ENCODE measurements around the gene SIK3.
A peak's percentile ranks its signal among the peaks of the same experiment; 100 is the strongest.
"Not testable (repeated sequence)": the region's sequence is repeated elsewhere in the genome, so short reads cannot be mapped to it uniquely, and the experiment has no call there.

The SIK3 gene

GRCh38 chr11:116813170-116813569 lies 285.1 kb downstream of the SIK3 start:
- no peak for DNase-seq

- no peak for DNase-seq
Observed at GRCh38 chr11:116812109-116812508, 286.1 kb downstream of the SIK3 start.

- DNase-seq, result no peak
Observed at GRCh38 chr11:116811194-116811593, 287.0 kb downstream of the SIK3 start.

GRCh38 chr11:116808262-116809175 lies 289.7 kb downstream of the SIK3 start:
- DNase-seq, result no peak

GRCh38 chr11:116807601-116808261 lies 290.5 kb downstream of the SIK3 start:
- DNase-seq, result no peak

- DNase-seq, result no peak
Observed at GRCh38 chr11:116804001-116804400, 294.2 kb downstream of the SIK3 start.

GRCh38 chr11:116801662-116802061 lies 296.6 kb downstream of the SIK3 start:
- DNase-seq, result not testable (repeated sequence)

- DNase-seq, result no peak
Observed at GRCh38 chr11:116800610-116801009, 297.6 kb downstream of the SIK3 start.

- DNase-seq, result no peak
Observed at GRCh38 chr11:116798368-116798767, 299.9 kb downstream of the SIK3 start.

- DNase-seq, result no peak
Observed at GRCh38 chr11:116797816-116798215, 300.4 kb downstream of the SIK3 start.

GRCh38 chr11:116796548-116796947 lies 301.7 kb downstream of the SIK3 start:
- DNase-seq, result no peak

GRCh38 chr11:116794851-116795250 lies 303.4 kb downstream of the SIK3 start:
- no peak for DNase-seq

- DNase-seq, result peak in 1 of 2 experiments; percentile 13
Observed at GRCh38 chr11:116793772-116794097, 304.5 kb downstream of the SIK3 start.

All from AML-193 (cell line).